Measurements from ENCODE around the gene GFI1.

DNA sequence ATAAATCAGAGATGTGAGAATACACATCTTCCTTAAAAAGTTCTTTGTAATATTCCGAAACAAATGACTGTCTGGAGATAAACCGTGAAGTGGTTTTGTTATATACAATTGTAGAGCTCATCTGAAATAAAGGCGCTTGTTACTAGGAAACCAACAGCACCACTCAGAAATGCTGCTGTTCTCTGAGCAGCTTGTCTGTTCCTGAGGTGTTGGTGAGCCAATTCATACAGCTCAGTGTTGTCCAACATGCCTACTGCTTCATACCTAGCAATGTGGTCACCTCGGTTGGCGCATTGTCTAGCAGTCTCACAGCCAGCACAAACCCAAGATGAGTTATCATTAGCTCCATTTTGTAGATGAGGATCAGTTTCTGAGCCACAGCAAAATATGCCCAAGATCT lies 44.4 kb downstream of the GFI1 start:
- TF ChIP-seq, protein P1, sequence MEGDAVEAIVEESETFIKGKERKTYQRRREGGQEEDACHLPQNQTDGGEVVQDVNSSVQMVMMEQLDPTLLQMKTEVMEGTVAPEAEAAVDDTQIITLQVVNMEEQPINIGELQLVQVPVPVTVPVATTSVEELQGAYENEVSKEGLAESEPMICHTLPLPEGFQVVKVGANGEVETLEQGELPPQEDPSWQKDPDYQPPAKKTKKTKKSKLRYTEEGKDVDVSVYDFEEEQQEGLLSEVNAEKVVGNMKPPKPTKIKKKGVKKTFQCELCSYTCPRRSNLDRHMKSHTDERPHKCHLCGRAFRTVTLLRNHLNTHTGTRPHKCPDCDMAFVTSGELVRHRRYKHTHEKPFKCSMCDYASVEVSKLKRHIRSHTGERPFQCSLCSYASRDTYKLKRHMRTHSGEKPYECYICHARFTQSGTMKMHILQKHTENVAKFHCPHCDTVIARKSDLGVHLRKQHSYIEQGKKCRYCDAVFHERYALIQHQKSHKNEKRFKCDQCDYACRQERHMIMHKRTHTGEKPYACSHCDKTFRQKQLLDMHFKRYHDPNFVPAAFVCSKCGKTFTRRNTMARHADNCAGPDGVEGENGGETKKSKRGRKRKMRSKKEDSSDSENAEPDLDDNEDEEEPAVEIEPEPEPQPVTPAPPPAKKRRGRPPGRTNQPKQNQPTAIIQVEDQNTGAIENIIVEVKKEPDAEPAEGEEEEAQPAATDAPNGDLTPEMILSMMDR (conservative IDR thresholded peaks at IDR 0.05; ENCODE audit: low read depth, low read length) = no peak
- no peak for TF ChIP-seq EZH2 (IDR thresholded peaks at IDR 0.05; ENCODE audit: low read length, unreplicated experiment)
